Measurements from ENCODE around the gene ENO3. TPM values are rescaled to one million over a fixed set of nuclear protein-coding genes. Genes with fewer than 3 reads are reported as not detected.
A peak's percentile ranks its signal among the peaks of the same experiment; 100 is the strongest.

The ENO3 gene
- polyA plus RNA-seq, 3 donors = 0.36 to 14.2 (median 0.60) TPM

DNA sequence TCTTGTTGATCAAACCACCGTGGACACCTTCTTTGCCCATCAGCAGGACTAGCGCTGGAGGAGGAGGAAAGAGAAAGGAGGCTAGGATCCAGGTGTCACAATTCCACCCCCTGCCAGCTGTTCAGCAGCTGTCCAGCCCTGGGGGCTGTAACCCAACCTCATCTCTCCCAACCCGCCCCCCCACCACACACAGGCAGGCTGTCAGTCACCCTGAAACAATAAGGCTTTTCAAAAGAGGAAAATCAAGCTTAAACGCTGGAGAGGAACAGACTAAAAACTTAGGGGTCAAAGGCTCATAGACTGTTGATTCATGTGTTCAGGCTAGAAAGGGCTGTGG, 5.0 kb upstream of the ENO3 start:
- Histone ChIP-seq H2AFZ (ENCODE audit: insufficient read depth, low read depth, low read length, poor library complexity, severe bottlenecking) (no peak overlapping the region), H3K9ac (ENCODE audit: insufficient read depth, low read length, poor library complexity, severe bottlenecking) (peak overlapping the region; percentile 45), H3K27me3 (ENCODE audit: control insufficient read depth in 2 of 2, insufficient read depth in 2 of 2, low read length in 2 of 2) (no peaks in the 10 kb centered on the region), H3K79me2 (ENCODE audit: insufficient read depth, low read length) (peaks cover 82% of the 10 kb centered on the region), H3K4me2 (replicated peaks; ENCODE audit: extremely low read depth, low read length, poor library complexity, severe bottlenecking) (peak overlapping the region; percentile 98), H3K4me1 (ENCODE audit: control insufficient read depth in 1 of 2, insufficient read depth in 2 of 2, low read length in 2 of 2) (peaks cover 69 to 84% of the 10 kb centered on the region in 2 donors), H3K4me3 (replicated peaks in 1 of 3; ENCODE audit: low read depth in 2 of 3, low read length in 3 of 3) (peak overlapping the region; percentile 92 to 95 (median 94)), H3K9me3 (replicated peaks in 1 of 2; ENCODE audit: control insufficient read depth in 1 of 2, insufficient read depth in 1 of 2, low read length in 2 of 2) (no peaks in the 10 kb centered on the region), H3K36me3 (replicated peaks in 1 of 2; ENCODE audit: control insufficient read depth in 1 of 2, insufficient read depth in 2 of 2, low read length in 2 of 2) (peaks cover 32 to 43% of the 10 kb centered on the region in 2 donors), H3K27ac (ENCODE audit: low read depth in 1 of 2, low read length in 2 of 2) (peak overlapping the region; percentile 85 to 94), H4K20me1 (ENCODE audit: insufficient read depth, low read length) (peaks cover 67% of the 10 kb centered on the region)
- H3K36me3 Mint-ChIP-seq = peaks cover 44 to 51% of the 10 kb centered on the region in 2 donors
- WGBS (ENCODE audit: insufficient coverage) = no CpG with 5 or more reads among the region's 4 CpGs
- H3K4me1 Mint-ChIP-seq = peaks cover 71% of the 10 kb centered on the region
- TF ChIP-seq, protein P1, sequence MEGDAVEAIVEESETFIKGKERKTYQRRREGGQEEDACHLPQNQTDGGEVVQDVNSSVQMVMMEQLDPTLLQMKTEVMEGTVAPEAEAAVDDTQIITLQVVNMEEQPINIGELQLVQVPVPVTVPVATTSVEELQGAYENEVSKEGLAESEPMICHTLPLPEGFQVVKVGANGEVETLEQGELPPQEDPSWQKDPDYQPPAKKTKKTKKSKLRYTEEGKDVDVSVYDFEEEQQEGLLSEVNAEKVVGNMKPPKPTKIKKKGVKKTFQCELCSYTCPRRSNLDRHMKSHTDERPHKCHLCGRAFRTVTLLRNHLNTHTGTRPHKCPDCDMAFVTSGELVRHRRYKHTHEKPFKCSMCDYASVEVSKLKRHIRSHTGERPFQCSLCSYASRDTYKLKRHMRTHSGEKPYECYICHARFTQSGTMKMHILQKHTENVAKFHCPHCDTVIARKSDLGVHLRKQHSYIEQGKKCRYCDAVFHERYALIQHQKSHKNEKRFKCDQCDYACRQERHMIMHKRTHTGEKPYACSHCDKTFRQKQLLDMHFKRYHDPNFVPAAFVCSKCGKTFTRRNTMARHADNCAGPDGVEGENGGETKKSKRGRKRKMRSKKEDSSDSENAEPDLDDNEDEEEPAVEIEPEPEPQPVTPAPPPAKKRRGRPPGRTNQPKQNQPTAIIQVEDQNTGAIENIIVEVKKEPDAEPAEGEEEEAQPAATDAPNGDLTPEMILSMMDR (IDR thresholded peaks at IDR 0.05) = no peak
- H3K9me3 Mint-ChIP-seq = no peaks in the 10 kb centered on the region
- H3K4me3 Mint-ChIP-seq = peak overlapping the region; percentile 96 to 97
- peak overlapping the region; percentile 95 to 99 (median 97) for H3K27ac Mint-ChIP-seq
- peaks cover 0 to 5% (median 0%) of the 10 kb centered on the region in 3 donors for H3K27me3 Mint-ChIP-seq (ENCODE audit: low read depth in 3 of 3)
- intact Hi-C loops (cut with micrococcal nuclease) = loop anchor here in 1 of 2 donors (5.0 kb wide), 2 partner anchors 44 to 179 kb away; partner anchors contain the start of gene CHRNE
- DNase-seq = no peak

DNA sequence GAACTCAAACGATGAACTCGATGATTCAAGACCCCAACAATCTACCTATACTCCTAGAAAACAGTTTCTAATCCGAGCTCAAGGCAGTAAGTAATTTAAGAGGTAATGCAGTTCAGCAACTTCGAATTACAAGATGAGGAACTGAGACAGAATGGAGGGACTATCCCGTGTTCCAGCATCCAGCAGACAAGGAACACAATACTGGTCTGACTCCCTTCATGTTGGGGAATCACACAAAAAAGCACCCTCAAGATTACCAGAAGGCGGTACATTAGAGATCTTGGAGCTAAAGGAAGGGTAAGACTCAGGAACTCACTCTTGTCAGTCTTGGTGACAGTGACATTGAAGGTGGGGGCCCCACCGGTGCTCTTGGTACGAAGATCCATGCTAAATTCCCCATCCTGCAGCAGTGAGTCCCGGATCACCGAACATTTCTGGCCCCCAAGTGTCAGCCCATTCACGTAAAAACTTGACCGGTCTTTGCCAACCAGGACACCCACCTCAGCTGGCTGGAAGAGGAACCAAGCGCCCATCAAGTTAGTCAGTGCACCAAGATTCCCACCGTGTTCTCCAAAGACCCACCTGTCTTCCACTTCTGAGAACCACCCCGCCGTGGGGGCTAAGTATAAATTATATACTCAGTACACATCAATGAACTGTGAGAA, 4.5 kb upstream of the ENO3 start:
- H3K4me1 ChIP-seq (ENCODE audit: control insufficient read depth in 1 of 2, insufficient read depth in 2 of 2, low read length in 2 of 2) = peaks cover 69 to 84% of the 10 kb centered on the region in 2 donors
- Mint-ChIP-seq H3K27ac (peak overlapping the region; percentile 95 to 99 (median 97)), H3K9me3 (no peaks in the 10 kb centered on the region), H3K4me1 (peaks cover 70% of the 10 kb centered on the region), H3K36me3 (peaks cover 44 to 51% of the 10 kb centered on the region in 2 donors), H3K27me3 (ENCODE audit: low read depth in 3 of 3) (peaks cover 2 to 8% (median 3%) of the 10 kb centered on the region in 3 donors), H3K4me3 (peak overlapping the region; percentile 96 to 97)
- H4K20me1 ChIP-seq (ENCODE audit: insufficient read depth, low read length) = peaks cover 67% of the 10 kb centered on the region
- peak overlapping the region; percentile 80 for H3K9ac ChIP-seq (ENCODE audit: insufficient read depth, low read length, poor library complexity, severe bottlenecking)
- TF ChIP-seq, protein P1 (IDR thresholded peaks at IDR 0.05) = no peak
- H3K27me3 ChIP-seq (ENCODE audit: control insufficient read depth in 2 of 2, insufficient read depth in 2 of 2, low read length in 2 of 2) = no peaks in the 10 kb centered on the region
- 9% methylated on average over 4 of the region's 16 CpGs for WGBS (ENCODE audit: insufficient coverage)
- H3K36me3 ChIP-seq (replicated peaks in 1 of 2; ENCODE audit: control insufficient read depth in 1 of 2, insufficient read depth in 2 of 2, low read length in 2 of 2) = peaks cover 32 to 43% of the 10 kb centered on the region in 2 donors
- peak; percentile 31 to 86 (median 47) for DNase-seq
- H3K79me2 ChIP-seq (ENCODE audit: insufficient read depth, low read length) = peaks cover 78% of the 10 kb centered on the region
- H3K27ac ChIP-seq (ENCODE audit: low read depth in 1 of 2, low read length in 2 of 2) = peak overlapping the region; percentile 94
- intact Hi-C loops (cut with micrococcal nuclease) = loop anchor here in 1 of 2 donors (5.0 kb wide), 2 partner anchors 44 to 179 kb away; partner anchors contain the start of gene CHRNE
- no peak overlapping the region for H2AFZ ChIP-seq (ENCODE audit: insufficient read depth, low read depth, low read length, poor library complexity, severe bottlenecking)
- H3K4me3 ChIP-seq (replicated peaks in 1 of 3; ENCODE audit: low read depth in 2 of 3, low read length in 3 of 3) = peak overlapping the region; percentile 92 to 95 (median 94)
- H3K4me2 ChIP-seq (replicated peaks; ENCODE audit: extremely low read depth, low read length, poor library complexity, severe bottlenecking) = peak overlapping the region; percentile 98
- H3K9me3 ChIP-seq (replicated peaks in 1 of 2; ENCODE audit: control insufficient read depth in 1 of 2, insufficient read depth in 1 of 2, low read length in 2 of 2) = no peaks in the 10 kb centered on the region

Data from CD14-positive monocyte (primary cell).